Neural progenitor cell (in vitro differentiated cells): ENCODE data around the gene ZNF587B.

ENCODE experiments used
- EZH2 ChIP-seq: fragments of 200-600 bp; sonication (generic); IDR thresholded peaks from 2 replicates; pipeline ENCODE4 v1.6.1; 2017; ENCODE audit warnings: antibody characterized with exemption, mild to moderate bottlenecking, moderate library complexity
- TF ChIP-seq, protein P1 (sequence below): fragments of 200-600 bp; sonication (generic); IDR thresholded peaks from 2 replicates; pipeline ENCODE4 v1.5.1; 2017; ENCODE audit warnings: antibody characterized with exemption, mild to moderate bottlenecking

DNA sequence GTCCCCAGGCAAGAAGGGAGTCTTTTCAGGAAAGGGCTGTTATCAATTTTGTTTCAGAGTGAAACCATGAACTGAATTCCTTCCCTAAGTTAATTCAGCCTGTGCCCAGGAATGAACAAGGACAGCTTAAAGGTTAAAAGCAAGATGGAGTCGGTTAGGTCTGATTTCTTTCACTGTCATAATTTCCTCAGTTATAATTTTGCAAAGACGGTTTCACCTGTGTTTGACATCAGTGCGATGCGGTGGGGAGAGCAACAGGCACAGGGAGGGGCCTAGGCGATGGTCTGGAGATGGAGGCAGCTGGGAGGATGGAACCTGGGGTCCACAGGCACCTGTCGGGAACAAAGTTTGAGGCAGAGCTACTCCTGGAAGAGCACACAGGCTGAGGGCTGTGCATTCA lies 9.5 kb upstream of the ZNF587B start:
- TF ChIP-seq, protein P1, sequence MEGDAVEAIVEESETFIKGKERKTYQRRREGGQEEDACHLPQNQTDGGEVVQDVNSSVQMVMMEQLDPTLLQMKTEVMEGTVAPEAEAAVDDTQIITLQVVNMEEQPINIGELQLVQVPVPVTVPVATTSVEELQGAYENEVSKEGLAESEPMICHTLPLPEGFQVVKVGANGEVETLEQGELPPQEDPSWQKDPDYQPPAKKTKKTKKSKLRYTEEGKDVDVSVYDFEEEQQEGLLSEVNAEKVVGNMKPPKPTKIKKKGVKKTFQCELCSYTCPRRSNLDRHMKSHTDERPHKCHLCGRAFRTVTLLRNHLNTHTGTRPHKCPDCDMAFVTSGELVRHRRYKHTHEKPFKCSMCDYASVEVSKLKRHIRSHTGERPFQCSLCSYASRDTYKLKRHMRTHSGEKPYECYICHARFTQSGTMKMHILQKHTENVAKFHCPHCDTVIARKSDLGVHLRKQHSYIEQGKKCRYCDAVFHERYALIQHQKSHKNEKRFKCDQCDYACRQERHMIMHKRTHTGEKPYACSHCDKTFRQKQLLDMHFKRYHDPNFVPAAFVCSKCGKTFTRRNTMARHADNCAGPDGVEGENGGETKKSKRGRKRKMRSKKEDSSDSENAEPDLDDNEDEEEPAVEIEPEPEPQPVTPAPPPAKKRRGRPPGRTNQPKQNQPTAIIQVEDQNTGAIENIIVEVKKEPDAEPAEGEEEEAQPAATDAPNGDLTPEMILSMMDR: no peak
- TF ChIP-seq EZH2: no peak
